ENCODE results near the gene MT1M. TPM values are rescaled to one million over a fixed set of nuclear protein-coding genes. Genes with fewer than 3 reads are reported as not detected.

MT1M gene
- polyA plus RNA-seq, 1 donor (not counting 4 experiments of a cell fraction or from before 2014, with no cell fraction given), result 0.20 TPM

- no peaks in the 10 kb centered on the region for H3K9me1 ChIP-seq (ENCODE audit: control insufficient read depth, extremely low read depth, insufficient read depth, low read length)
- no peaks in the 10 kb centered on the region for H3K27me3 ChIP-seq (ENCODE audit: control insufficient read depth, extremely low read depth, insufficient read depth, low read length)
- H3K9ac ChIP-seq (ENCODE audit: control insufficient read depth, extremely low read depth, insufficient read depth, low read length), result no peak overlapping the region
- H3K36me3 ChIP-seq (ENCODE audit: control insufficient read depth in 2 of 2, extremely low read depth in 1 of 2, insufficient read depth in 2 of 2, low read length in 2 of 2), result no peaks in the 10 kb centered on the region
- FAIRE-seq (no peak), DNase-seq (ENCODE audit: low read depth, low spot score) (no peak)
- TF ChIP-seq CTCF (optimal IDR thresholded peaks at IDR 0.05 in 1 of 3, IDR thresholded peaks at IDR 0.05 in 1 of 3, conservative IDR thresholded peaks at IDR 0.05 in 1 of 3; ENCODE audit: extremely low read depth in 1 of 3, insufficient read depth in 2 of 3, low read length in 3 of 3) (no peak), EZH2 (IDR thresholded peaks at IDR 0.05; ENCODE audit: low read length) (no peak)
- no peak overlapping the region for H3K27ac ChIP-seq (ENCODE audit: control insufficient read depth, insufficient read depth, low read length)
- dilution Hi-C loops (cut with MboI; ENCODE audit: extremely low pct_ligation_motif_present, low sequenced_read_pairs), result no loop called here
- peaks cover 10% of the 10 kb centered on the region for H3K4me1 ChIP-seq (ENCODE audit: control insufficient read depth, extremely low read depth, insufficient read depth, low read length)
- H2AFZ ChIP-seq (ENCODE audit: control insufficient read depth, low read length), result no peak overlapping the region
- peaks cover 9% of the 10 kb centered on the region for H3K79me2 ChIP-seq (ENCODE audit: control insufficient read depth, insufficient read depth, low read length)
- no peaks in the 10 kb centered on the region for H3K9me3 ChIP-seq (ENCODE audit: control insufficient read depth, low read depth, low read length)
- H4K20me1 ChIP-seq (ENCODE audit: control insufficient read depth, extremely low read depth, insufficient read depth, low read length), result peaks cover 3% of the 10 kb centered on the region
- no peak overlapping the region for H3K4me2 ChIP-seq (ENCODE audit: control insufficient read depth, extremely low read depth, insufficient read depth, low read depth, low read length)
- H3K4me3 ChIP-seq (ENCODE audit: control insufficient read depth in 2 of 3, extremely low read depth in 1 of 3, insufficient read depth in 2 of 3, low read depth in 1 of 3, low read length in 3 of 3), result no peak overlapping the region
These were observed 8.8 kb upstream of the MT1M start for GRCh38 chr16:56623637-56624036.

GRCh38 chr16:56625140-56625942 lies 7.1 kb upstream of the MT1M start, which contains the start of gene MT1E:
Gene MT1E, plus strand, starts transcription at chr16:56625781. Its CDS starts 71 bp downstream, at chr16:56625852.
- peak within 1 kb of the TSS; percentile 57 for H3K27ac ChIP-seq (ENCODE audit: control insufficient read depth, insufficient read depth, low read length)
- DNase-seq (ENCODE audit: low read depth, low spot score), result no peak

More at GRCh38 chr16:56625140-56625942, 7.1 kb upstream of the MT1M start, which contains the start of gene MT1E:
- H3K9me1 ChIP-seq (ENCODE audit: control insufficient read depth, extremely low read depth, insufficient read depth, low read length), result no peaks in the 10 kb centered on the region
- no peak for TF ChIP-seq EZH2 (IDR thresholded peaks at IDR 0.05; ENCODE audit: low read length)
- TF ChIP-seq CTCF (optimal IDR thresholded peaks at IDR 0.05 in 1 of 3, IDR thresholded peaks at IDR 0.05 in 1 of 3, conservative IDR thresholded peaks at IDR 0.05 in 1 of 3; ENCODE audit: extremely low read depth in 1 of 3, insufficient read depth in 2 of 3, low read length in 3 of 3), result no peak
- no peak for FAIRE-seq
- peak within 1 kb of the TSS; percentile 45 to 78 (median 67) for H3K4me3 ChIP-seq (ENCODE audit: control insufficient read depth in 2 of 3, extremely low read depth in 1 of 3, insufficient read depth in 2 of 3, low read depth in 1 of 3, low read length in 3 of 3)
- peaks cover 10% of the 10 kb centered on the region for H3K4me1 ChIP-seq (ENCODE audit: control insufficient read depth, extremely low read depth, insufficient read depth, low read length)
- H3K9me3 ChIP-seq (ENCODE audit: control insufficient read depth, low read depth, low read length), result no peaks in the 10 kb centered on the region
- dilution Hi-C loops (cut with MboI; ENCODE audit: extremely low pct_ligation_motif_present, low sequenced_read_pairs), result no loop called here
- H3K79me2 ChIP-seq (ENCODE audit: control insufficient read depth, insufficient read depth, low read length), result peaks cover 9% of the 10 kb centered on the region
- peak within 1 kb of the TSS; percentile 69 for H3K9ac ChIP-seq (ENCODE audit: control insufficient read depth, extremely low read depth, insufficient read depth, low read length)
- H3K4me2 ChIP-seq (ENCODE audit: control insufficient read depth, extremely low read depth, insufficient read depth, low read depth, low read length), result peak within 1 kb of the TSS; percentile 91
- H2AFZ ChIP-seq (ENCODE audit: control insufficient read depth, low read length), result peak within 1 kb of the TSS; percentile 69
- no peaks in the 10 kb centered on the region for H3K27me3 ChIP-seq (ENCODE audit: control insufficient read depth, extremely low read depth, insufficient read depth, low read length)
- no peaks in the 10 kb centered on the region for H3K36me3 ChIP-seq (ENCODE audit: control insufficient read depth in 2 of 2, extremely low read depth in 1 of 2, insufficient read depth in 2 of 2, low read length in 2 of 2)
- peaks cover 3% of the 10 kb centered on the region for H4K20me1 ChIP-seq (ENCODE audit: control insufficient read depth, extremely low read depth, insufficient read depth, low read length)
